ENCODE data around the gene FMO2. TPM values are rescaled to one million over a fixed set of nuclear protein-coding genes. Genes with fewer than 3 reads are reported as not detected.
"Not testable (repeated sequence)": the region's sequence is repeated elsewhere in the genome, so short reads cannot be mapped to it uniquely, and the experiment has no call there.

The FMO2 gene
- total RNA-seq, 2 donors from 2014 or later = 9.2 to 18.9 TPM

- no peaks in the 10 kb centered on the region for H3K27me3 ChIP-seq
- ATAC-seq = peak; percentile 82
- H3K27ac ChIP-seq = no peak overlapping the region
- peak; percentile 45 to 64 (median 53) for DNase-seq
- TF ChIP-seq CTCF (IDR thresholded peaks at IDR 0.05) (peak; percentile 30 to 95 (median 83)), POLR2A (IDR thresholded peaks at IDR 0.05) (no peak)
- intact Hi-C loops (cut with DNase I) = loop anchor here (10.0 kb wide), 1 partner anchor 262 kb away; no protein-coding TSS in a partner anchor
- H3K9me3 ChIP-seq = no peaks in the 10 kb centered on the region
- no peaks in the 10 kb centered on the region for H3K36me3 ChIP-seq (replicated peaks in 1 of 2; ENCODE audit: insufficient read depth in 1 of 2, low read depth in 2 of 2)
- peaks cover 4% of the 10 kb centered on the region for H3K4me1 ChIP-seq
- H3K4me3 ChIP-seq = no peak overlapping the region
- 29 to 45% methylated on average over 1 of the region's 1 CpG for WGBS, 2 donors
Observed at GRCh38 chr1:171226747-171227370, 41.8 kb downstream of the FMO2 start.

- no peak overlapping the region for H3K4me3 ChIP-seq
- ATAC-seq = no peak
- no peaks in the 10 kb centered on the region for H3K4me1 ChIP-seq
- no peaks in the 10 kb centered on the region for H3K27me3 ChIP-seq
- H3K27ac ChIP-seq = no peak overlapping the region
- no peaks in the 10 kb centered on the region for H3K9me3 ChIP-seq
- no peak for TF ChIP-seq POLR2A (IDR thresholded peaks at IDR 0.05)
- no peak for TF ChIP-seq CTCF (IDR thresholded peaks at IDR 0.05)
- no peaks in the 10 kb centered on the region for H3K36me3 ChIP-seq (replicated peaks in 1 of 2; ENCODE audit: insufficient read depth in 1 of 2, low read depth in 2 of 2)
- intact Hi-C loops (cut with DNase I) = no loop called here
- DNase-seq = no peak
Observed at GRCh38 chr1:171231326-171231725, 46.2 kb downstream of the FMO2 start.

GRCh38 chr1:171233183-171233582, 48.1 kb downstream of the FMO2 start:
- H3K27ac ChIP-seq = no peak overlapping the region
- no peaks in the 10 kb centered on the region for H3K36me3 ChIP-seq (replicated peaks in 1 of 2; ENCODE audit: insufficient read depth in 1 of 2, low read depth in 2 of 2)
- no peak for DNase-seq
- no peaks in the 10 kb centered on the region for H3K4me1 ChIP-seq
- no peak for ATAC-seq
- intact Hi-C loops (cut with DNase I) = no loop called here
- no peak overlapping the region for H3K4me3 ChIP-seq
- WGBS, 2 donors = 83 to 87% methylated on average over 1 of the region's 1 CpG
- no peaks in the 10 kb centered on the region for H3K9me3 ChIP-seq
- no peaks in the 10 kb centered on the region for H3K27me3 ChIP-seq
- no peak for TF ChIP-seq CTCF (IDR thresholded peaks at IDR 0.05)
- TF ChIP-seq POLR2A (IDR thresholded peaks at IDR 0.05) = no peak

GRCh38 chr1:171236231-171236630, 51.1 kb downstream of the FMO2 start:
- DNase-seq; H3K36me3 ChIP-seq (replicated peaks in 1 of 2; ENCODE audit: insufficient read depth in 1 of 2, low read depth in 2 of 2); intact Hi-C loops (cut with DNase I); H3K4me1 ChIP-seq; H3K27me3 ChIP-seq; ATAC-seq; H3K4me3 ChIP-seq; H3K9me3 ChIP-seq; H3K27ac ChIP-seq: not testable (repeated sequence)
- 80 to 92% methylated on average over 4 of the region's 4 CpGs for WGBS, 2 donors

GRCh38 chr1:171243878-171244277, 58.8 kb downstream of the FMO2 start:
- Histone ChIP-seq H3K27ac (no peak overlapping the region), H3K4me1 (no peaks in the 10 kb centered on the region), H3K36me3 (replicated peaks in 1 of 2; ENCODE audit: insufficient read depth in 1 of 2, low read depth in 2 of 2) (no peaks in the 10 kb centered on the region), H3K27me3 (no peaks in the 10 kb centered on the region), H3K4me3 (no peak overlapping the region), H3K9me3 (no peaks in the 10 kb centered on the region)
- WGBS, 2 donors = 59 to 70% methylated on average over 4 of the region's 4 CpGs
- intact Hi-C loops (cut with DNase I) = no loop called here
- DNase-seq (no peak), ATAC-seq (no peak)
- TF ChIP-seq POLR2A (IDR thresholded peaks at IDR 0.05) (no peak), CTCF (IDR thresholded peaks at IDR 0.05) (no peak)

Measured in body of pancreas (tissue), 4 donors.